NCI-H526 treated with DMSO at 0.1 percent for 48 hours (cell line): ENCODE data around the gene TMEM171.

ENCODE experiments used
- DNase-seq: peaks from one replicate; lab custom pipeline; 2025; lab: John Stamatoyannopoulos, UW

The TMEM171 gene

DNA sequence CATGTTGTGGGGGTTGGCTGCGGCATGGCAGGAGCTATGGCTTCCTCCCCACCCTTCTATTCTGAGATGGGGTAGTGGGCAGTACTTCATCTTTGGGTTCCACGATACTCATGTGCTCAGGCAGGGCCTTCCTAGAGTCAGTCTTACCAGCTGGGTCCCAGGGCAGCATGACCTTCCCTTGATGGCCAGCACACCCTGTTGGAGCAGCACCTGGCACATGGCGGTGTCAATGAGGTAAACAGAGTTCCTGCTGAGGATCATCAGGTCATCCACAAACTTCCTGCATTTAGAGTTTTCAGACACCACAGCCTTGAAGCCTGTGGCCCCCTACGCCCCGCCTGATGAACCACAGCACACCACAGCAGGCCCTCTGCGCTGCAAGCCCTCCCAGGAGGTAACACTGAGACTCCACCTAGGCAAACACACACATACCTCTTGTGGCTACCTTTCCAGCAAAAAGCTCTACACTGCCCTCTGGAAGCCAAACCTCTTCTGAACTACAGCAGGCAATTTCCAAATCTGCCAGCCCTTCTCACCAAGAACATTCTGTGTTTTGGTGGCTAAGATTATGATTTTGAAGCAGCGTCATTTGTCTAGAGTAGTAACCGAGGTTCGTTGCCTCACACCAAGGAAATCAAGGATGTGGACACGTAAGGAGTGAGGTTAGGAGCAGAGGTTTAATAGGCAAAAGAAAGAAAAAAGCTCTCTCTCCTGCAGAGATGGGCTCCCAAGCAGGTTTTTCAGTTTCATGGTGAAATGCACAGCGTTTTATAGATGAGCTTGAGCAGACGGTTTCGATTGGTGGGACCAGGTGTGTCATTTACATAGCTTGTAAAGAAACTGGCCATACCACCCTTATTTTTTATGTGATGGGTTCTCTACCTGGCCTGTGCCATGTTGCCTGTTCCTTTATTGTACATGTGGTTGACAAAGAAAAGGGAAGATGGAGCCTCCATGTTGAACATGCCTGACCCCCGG lies 32.3 kb downstream of the TMEM171 start:
- DNase-seq, result no peak

GRCh38 chr5:73153513-73153912 lies 33.1 kb downstream of the TMEM171 start:
- DNase-seq, result no peak

DNA sequence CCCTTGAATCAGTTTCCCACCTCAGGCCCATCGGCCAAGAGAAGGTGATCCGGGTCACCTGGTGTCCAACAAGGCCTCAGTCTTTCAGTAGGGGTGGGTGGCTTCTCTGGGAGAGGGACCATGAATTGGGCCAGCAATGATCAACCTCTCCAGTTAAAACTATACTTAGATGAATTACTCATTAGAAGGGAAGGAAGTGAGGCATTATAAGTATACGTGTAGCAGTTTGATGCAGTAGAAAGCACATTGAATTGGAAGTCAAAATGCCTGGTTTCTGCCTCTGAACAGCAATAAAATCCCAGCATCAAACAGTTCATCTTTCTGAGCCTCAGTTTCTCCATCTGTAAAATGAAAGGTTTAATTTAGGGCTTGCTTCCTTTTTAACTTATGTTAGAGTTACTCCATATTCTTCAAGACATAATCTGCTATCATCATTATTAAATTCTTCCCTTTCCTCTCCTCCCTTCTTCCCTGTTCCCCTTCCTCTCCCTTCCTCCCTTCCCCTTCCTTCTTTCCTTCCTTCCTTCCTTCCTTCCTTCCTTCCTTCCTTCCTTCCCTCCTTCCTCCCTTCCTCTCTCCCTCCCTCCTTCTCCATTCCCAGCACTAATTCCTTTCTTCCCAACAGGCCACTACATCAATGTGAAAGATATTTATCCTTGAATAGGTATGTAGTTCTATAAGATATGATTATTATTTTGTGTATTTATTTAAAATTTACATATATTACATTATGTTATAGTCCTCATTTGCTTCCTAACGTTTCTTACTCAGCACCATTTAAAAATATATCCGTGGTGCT lies 34.0 kb downstream of the TMEM171 start:
- DNase-seq, result no peak

DNA sequence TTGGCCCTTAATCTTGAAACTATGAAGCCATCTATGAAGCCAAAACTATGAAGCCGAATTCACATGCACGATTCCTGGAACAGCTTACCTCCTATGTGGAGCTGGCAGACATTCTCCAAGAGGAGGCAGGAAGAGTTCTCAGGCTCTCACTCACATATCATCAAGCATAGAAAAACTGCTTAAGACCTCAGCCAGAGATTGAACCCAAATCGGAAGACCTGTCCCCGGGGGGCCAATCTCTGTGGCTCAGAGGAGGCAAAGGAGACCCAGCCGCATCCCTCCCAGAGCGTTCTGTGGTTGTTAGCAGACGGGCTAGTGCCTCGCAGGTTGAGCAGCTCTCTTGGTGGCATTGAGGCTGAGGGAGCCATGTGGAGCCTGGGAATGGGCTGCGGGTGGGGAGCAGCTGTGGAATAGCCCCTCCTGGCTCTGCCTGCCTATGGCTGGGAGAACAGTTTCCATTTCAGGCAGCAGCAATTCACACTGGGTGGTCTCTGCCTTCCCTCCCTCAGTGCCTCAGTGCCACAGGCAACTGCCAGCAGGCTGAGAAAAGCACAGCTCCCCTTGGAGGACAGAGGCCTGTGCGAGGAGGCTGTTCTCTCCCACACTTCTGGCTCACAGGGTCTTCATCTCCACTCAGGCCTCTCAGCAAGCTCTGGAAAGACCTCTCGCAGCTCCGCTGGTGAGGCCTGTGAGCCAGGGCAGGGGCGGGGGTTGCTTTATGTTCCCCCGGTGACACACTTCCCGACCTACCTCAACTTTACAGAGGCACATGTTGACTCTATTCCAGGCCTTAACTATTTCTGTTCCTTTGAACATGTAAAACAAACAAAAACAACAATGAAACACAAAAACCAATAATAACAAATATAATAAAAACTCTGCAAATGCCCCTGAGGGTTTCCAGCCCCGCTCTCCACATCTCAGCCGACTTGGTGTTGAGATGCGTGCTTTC lies 35.2 kb downstream of the TMEM171 start:
- DNase-seq, result no peak

- DNase-seq, result no peak
These were observed 37.3 kb downstream of the TMEM171 start for GRCh38 chr5:73157414-73158303.

DNA sequence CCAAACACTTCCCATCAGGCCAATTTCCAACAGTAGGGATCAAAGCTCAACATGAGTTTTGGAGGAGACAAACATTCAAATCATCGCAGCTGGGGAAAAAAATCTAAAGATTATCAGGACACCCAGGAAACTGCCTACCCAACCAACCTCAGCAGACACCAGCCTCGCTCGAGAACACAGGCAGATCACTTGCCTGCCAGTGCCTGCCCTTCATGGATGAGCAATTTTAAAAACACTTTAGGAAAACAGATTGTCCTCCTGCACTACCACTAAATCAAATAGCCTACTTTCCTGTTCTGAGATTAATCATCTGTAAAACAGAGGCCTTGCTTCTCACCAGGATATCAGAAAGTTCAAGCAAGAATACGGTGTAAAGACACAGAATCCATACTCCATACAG lies 37.9 kb downstream of the TMEM171 start:
- no peak for DNase-seq

DNA sequence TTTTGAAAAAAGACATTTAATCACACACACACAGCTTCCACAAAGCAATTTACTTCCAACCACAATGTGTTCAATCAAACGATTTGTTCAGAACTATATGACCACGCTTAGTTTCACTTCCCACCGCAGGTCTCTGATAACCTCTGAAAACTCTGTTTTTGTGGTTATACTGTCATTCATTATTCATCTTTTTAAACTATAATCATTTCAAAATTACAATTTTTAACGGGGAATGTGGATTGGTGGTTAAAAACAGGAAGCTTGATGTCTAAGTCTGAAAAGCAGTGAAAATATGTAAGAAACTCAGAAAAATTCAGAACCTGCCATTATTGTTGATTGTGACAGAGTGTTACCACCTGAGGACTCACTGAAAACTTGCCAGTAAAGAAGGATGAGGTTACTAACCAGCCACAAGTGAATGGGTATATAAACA lies 39.9 kb downstream of the TMEM171 start:
- no peak for DNase-seq

DNA sequence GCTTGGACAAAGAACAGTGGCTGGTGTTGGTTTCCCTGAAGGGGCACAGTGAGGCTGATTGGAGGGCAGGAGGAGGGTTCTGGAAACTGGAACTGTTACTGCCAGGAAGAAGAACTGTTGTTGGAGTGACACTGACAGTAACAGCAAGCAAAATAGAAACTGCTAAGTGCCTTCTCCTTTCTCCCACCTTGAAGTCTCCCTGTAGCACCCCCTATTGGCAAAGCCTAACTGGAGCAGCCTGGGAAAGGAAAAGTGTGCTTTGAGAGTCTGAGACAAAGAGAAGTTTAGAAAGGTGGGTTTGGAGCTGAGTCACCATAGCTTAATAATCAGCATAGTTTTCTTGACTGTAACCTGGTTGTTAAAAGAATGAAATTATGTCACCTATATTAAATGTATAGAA lies 50.1 kb downstream of the TMEM171 start:
- no peak for DNase-seq

DNA sequence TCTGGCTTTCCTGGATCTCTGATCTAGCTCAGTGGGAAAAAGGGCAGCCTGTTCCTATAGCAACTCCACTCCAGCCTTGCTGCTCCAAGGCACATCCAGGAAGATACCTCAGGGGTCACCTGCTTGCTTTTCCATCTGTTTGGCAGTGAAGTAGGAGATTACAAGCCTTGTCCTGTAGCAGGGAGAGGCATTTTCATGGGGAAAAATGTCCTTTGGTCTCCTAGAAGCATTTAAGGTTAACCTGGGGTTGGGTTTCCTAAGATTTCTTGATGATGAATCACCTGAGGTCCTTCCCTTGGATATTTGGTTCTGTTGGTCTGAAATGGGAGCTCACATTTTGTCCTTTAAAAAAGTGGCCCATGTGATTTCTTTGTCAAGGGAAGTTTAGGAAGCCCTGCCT lies 51.1 kb downstream of the TMEM171 start:
- DNase-seq, result no peak

DNA sequence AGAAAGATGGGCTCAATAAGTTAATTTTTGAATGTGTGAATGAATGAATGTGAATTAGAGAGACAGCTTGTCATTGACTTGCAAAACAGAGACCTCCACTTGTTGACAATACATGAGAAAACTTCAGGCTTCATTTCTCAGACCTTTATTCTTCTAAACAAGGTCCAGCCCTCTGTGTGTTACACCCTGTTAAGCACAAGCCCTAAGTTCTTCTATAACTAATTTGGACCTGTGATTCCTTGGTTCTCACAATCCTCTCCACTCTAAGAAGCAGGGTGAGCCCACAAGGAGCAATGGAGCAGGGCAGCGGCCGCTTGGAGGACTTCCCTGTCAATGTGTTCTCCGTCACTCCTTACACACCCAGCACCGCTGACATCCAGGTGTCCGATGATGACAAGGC lies 52.6 kb downstream of the TMEM171 start, which contains the start of gene TMEM174:
Gene TMEM174, plus strand, starts transcription at position 243 of the 400 bp plus-strand sequence. Its CDS starts 51 bp downstream, at position 294.
- no peak for DNase-seq

GRCh38 chr5:73174100-73174815 lies 53.9 kb downstream of the TMEM171 start:
- no peak for DNase-seq

- DNase-seq, result no peak
These were observed 55.9 kb downstream of the TMEM171 start for GRCh38 chr5:73176250-73176649.

- DNase-seq, result no peak
These were observed 57.9 kb downstream of the TMEM171 start for GRCh38 chr5:73178265-73178664.

DNA sequence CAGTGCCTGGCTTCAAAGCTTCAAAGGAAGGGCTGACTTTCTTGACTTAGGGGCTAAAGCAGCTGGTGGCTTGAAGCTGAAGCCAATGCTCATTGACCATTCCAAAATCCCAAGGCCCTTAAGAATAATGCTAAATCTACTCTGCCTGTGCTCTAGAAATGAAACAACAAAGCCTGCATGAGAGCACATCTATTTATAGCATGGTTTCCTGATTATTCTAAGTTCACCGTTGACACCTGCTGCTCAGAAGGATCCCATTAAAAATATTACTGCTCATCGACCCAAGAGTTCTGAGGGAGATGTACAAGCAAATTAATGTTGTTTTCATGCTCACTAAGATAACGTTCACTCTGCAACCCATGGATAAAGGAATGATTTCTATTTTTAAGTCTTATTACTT lies 59.4 kb downstream of the TMEM171 start:
- no peak for DNase-seq

GRCh38 chr5:73180566-73180965 lies 60.2 kb downstream of the TMEM171 start:
- DNase-seq, result no peak
